A673 (cell line): ENCODE results near the gene DIS3L2. TPM values are rescaled to one million over a fixed set of nuclear protein-coding genes. Genes with fewer than 3 reads are reported as not detected.

ENCODE experiments used
- BruUV-seq: library from RNA; stranded (reverse); fragments of 400-500 nt; replicated peaks from 2 replicates; lab custom pipeline; 2021; lab: Mats Ljungman, UMichigan
- CTCF ChIA-PET: fragments of 300-600 bp; sonication (Branson Sonifier 250); formaldehyde crosslinking; loops from one replicate; lab custom pipeline; 2022; ENCODE audit warnings: antibody characterized with exemption; lab: Charles Lee
- POLR2A ChIA-PET: fragments of 300-600 bp; sonication (Branson Sonifier 250); formaldehyde crosslinking; loops from one replicate; lab custom pipeline; 2022; ENCODE audit warnings: antibody characterized with exemption; ENCODE audit not compliant: low non-redundant PET; lab: Charles Lee
- DNase-seq: peaks from one replicate; pipeline ENCODE4 v3.0.0-alpha.2; 2015; ENCODE audit warnings: low spot score
- H3K27ac ChIP-seq: fragments of 200-600 bp; sonication (generic); 2 replicates; pipeline ENCODE4 v1.5.1; 2016; ENCODE audit warnings: mixed run types, low read depth, mild to moderate bottlenecking, mixed read lengths, antibody characterized with exemption, low read length; ENCODE audit not compliant: poor library complexity, severe bottlenecking
- H3K27me3 ChIP-seq: fragments of 200-600 bp; sonication (generic); replicated peaks from 2 replicates; pipeline ENCODE4 v1.6.1; 2017; ENCODE audit warnings: mixed run types, low read depth, mild to moderate bottlenecking, mixed read lengths, antibody characterized with exemption, low read length; ENCODE audit not compliant: insufficient read depth, poor library complexity
- H3K36me3 ChIP-seq: fragments of 200-600 bp; sonication (generic); 2 replicates; pipeline ENCODE4 v1.6.1; 2016; ENCODE audit warnings: mixed run types, mild to moderate bottlenecking, mixed read lengths, antibody characterized with exemption, low read length; ENCODE audit not compliant: insufficient read depth, poor library complexity, severe bottlenecking
- H3K4me1 ChIP-seq: fragments of 200-600 bp; sonication (generic); 2 replicates; pipeline ENCODE4 v1.6.1; 2017; ENCODE audit warnings: mixed run types, mild to moderate bottlenecking, mixed read lengths, antibody characterized with exemption, low read length; ENCODE audit not compliant: insufficient read depth, poor library complexity, severe bottlenecking
- H3K4me3 ChIP-seq: fragments of 200-600 bp; sonication (generic); 2 replicates; pipeline ENCODE4 v1.5.1; 2016; ENCODE audit warnings: low read depth, mixed run types, mild to moderate bottlenecking, mixed read lengths, low read length; ENCODE audit not compliant: poor library complexity, severe bottlenecking
- H3K9me3 ChIP-seq: fragments of 200-600 bp; sonication (generic); 2 replicates; pipeline ENCODE4 v1.6.1; 2016; ENCODE audit warnings: mixed run types, low read depth, mild to moderate bottlenecking, mixed read lengths, antibody characterized with exemption, low read length; ENCODE audit not compliant: poor library complexity, severe bottlenecking
- CTCF ChIP-seq: fragments of 300-800, 200-600 bp; sonication (generic); conservative IDR thresholded peaks from 2 replicates; pipeline ENCODE4 v1.5.1; 2017; ENCODE audit warnings: low read depth, mild to moderate bottlenecking, antibody characterized with exemption, low read length, moderate library complexity, mixed read lengths
- EZH2 ChIP-seq: fragments of 200-600 bp; sonication (generic); IDR thresholded peaks from 2 replicates; pipeline ENCODE4 v1.6.1; 2017; ENCODE audit warnings: borderline replicate concordance, low read depth, mild to moderate bottlenecking, mixed read lengths, antibody characterized with exemption, low read length; ENCODE audit not compliant: poor library complexity, severe bottlenecking
- intact Hi-C: fragments of 100-400 bp; cut with micrococcal nuclease; formaldehyde crosslinking; loops from one replicate; pipeline ENCODE4 v1.10.0; 2022; ENCODE audit not compliant: unreplicated experiment
- total RNA-seq: library from RNA; stranded (reverse); gene quantifications from 2 replicates; pipeline ENCODE4 v1.2.3, GENCODE V29; 2021

DIS3L2 gene
- total RNA-seq, 1 experiment from 2014 or later, result 38.7 TPM

DNA sequence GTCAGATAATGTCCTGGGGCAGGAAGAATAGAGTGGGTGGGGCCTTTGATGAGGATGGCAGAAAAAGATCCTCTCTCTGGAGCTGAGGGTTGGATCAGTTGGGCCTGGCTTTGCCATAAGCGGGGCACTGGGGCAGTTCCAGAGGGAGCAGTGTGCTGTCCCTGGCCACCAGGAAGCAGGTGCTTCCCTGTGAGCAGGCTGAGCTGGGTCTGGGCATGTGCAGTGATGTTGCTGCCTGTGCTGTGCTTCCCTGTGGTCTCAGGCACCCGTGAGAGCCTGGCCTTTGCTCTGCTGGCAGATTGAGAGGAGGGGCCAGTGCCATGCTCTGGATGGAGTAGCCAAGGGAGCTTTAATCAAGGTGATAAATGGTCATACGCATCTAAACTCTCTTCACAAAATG, 20.7 kb upstream of the DIS3L2 start:
- Histone ChIP-seq H3K27me3 (no peaks in the 10 kb centered on the region), H3K27ac (no peak overlapping the region), H3K9me3 (no peaks in the 10 kb centered on the region), H3K4me1 (no peaks in the 10 kb centered on the region), H3K4me3 (no peak overlapping the region), H3K36me3 (no peaks in the 10 kb centered on the region)
- BruUV-seq, result no TSS peak
- DNase-seq, result no peak
- ChIA-PET POLR2A (no interaction called here), CTCF (no interaction called here)
- no peak for TF ChIP-seq EZH2
- TF ChIP-seq CTCF, result no peak
- intact Hi-C loops, result no loop called here

- Histone ChIP-seq H3K27me3 (no peaks in the 10 kb centered on the region), H3K9me3 (no peaks in the 10 kb centered on the region), H3K36me3 (no peaks in the 10 kb centered on the region), H3K4me1 (no peaks in the 10 kb centered on the region), H3K4me3 (no peak overlapping the region), H3K27ac (no peak overlapping the region)
- no TSS peak for BruUV-seq
- DNase-seq, result no peak
- TF ChIP-seq EZH2, result no peak
- no peak for TF ChIP-seq CTCF
- CTCF ChIA-PET, result no interaction called here
- POLR2A ChIA-PET, result no interaction called here
- intact Hi-C loops, result no loop called here
Observed at GRCh38 chr2:231941673-231942072, 19.8 kb upstream of the DIS3L2 start.

- Histone ChIP-seq H3K36me3 (no peaks in the 10 kb centered on the region), H3K27me3 (no peaks in the 10 kb centered on the region), H3K9me3 (no peaks in the 10 kb centered on the region), H3K4me3 (no peak overlapping the region), H3K4me1 (no peaks in the 10 kb centered on the region), H3K27ac (no peak overlapping the region)
- BruUV-seq, result no TSS peak
- no peak for DNase-seq
- CTCF ChIA-PET, result no interaction called here
- TF ChIP-seq CTCF (no peak), EZH2 (no peak)
- POLR2A ChIA-PET, result no interaction called here
- intact Hi-C loops, result no loop called here
Observed at GRCh38 chr2:231942180-231942579, 19.3 kb upstream of the DIS3L2 start.
